ENCODE data around the gene LRP1. TPM values are rescaled to one million over a fixed set of nuclear protein-coding genes. Genes with fewer than 3 reads are reported as not detected.

The LRP1 gene
- total RNA-seq, 2 experiments from 2014 or later = 1.1 to 4.4 TPM

GRCh38 chr12:57171668-57172067, 43.4 kb downstream of the LRP1 start:
- Histone ChIP-seq H3K27ac (ENCODE audit: low read depth, low read length, poor library complexity, severe bottlenecking) (no peak overlapping the region), H3K9me3 (ENCODE audit: low read length) (no peaks in the 10 kb centered on the region), H3K4me2 (ENCODE audit: low read length) (no peak overlapping the region), H3K79me2 (ENCODE audit: insufficient read depth, low read depth, low read length) (no peaks in the 10 kb centered on the region), H3K9me2 (ENCODE audit: insufficient read depth, low read length) (no peaks in the 10 kb centered on the region), H3K4me3 (ENCODE audit: low read depth, low read length, poor library complexity, severe bottlenecking) (no peak overlapping the region), H3K36me3 (ENCODE audit: insufficient read depth, low read length) (no peaks in the 10 kb centered on the region), H4K20me1 (ENCODE audit: insufficient read depth, low read length) (no peaks in the 10 kb centered on the region), H3K4me1 (ENCODE audit: insufficient read depth, low read length, poor library complexity, severe bottlenecking) (peaks cover 17% of the 10 kb centered on the region), H2AFZ (ENCODE audit: low read length) (no peak overlapping the region)
- TF ChIP-seq CTCF (conservative IDR thresholded peaks at IDR 0.05; ENCODE audit: low read length) = no peak
- no peak for TF ChIP-seq EZH2phosphoT487 (IDR thresholded peaks at IDR 0.05; ENCODE audit: borderline replicate concordance, low read depth, low read length)
- ChIA-PET POLR2A (no interaction called here), CTCF (ENCODE audit: unreplicated experiment) (no interaction called here)
- intact Hi-C loops (cut with micrococcal nuclease; ENCODE audit: unreplicated experiment) = no loop called here
- no peak for DNase-seq (ENCODE audit: low spot score)
- BruUV-seq (replicated peaks) = no TSS peak

- intact Hi-C loops (cut with micrococcal nuclease; ENCODE audit: unreplicated experiment) = no loop called here
- Histone ChIP-seq H3K36me3 (ENCODE audit: insufficient read depth, low read length) (no peaks in the 10 kb centered on the region), H3K4me2 (ENCODE audit: low read length) (no peak overlapping the region), H3K9me2 (ENCODE audit: insufficient read depth, low read length) (no peaks in the 10 kb centered on the region), H3K4me3 (ENCODE audit: low read depth, low read length, poor library complexity, severe bottlenecking) (no peak overlapping the region), H3K9me3 (ENCODE audit: low read length) (no peaks in the 10 kb centered on the region), H3K27ac (ENCODE audit: low read depth, low read length, poor library complexity, severe bottlenecking) (no peak overlapping the region), H4K20me1 (ENCODE audit: insufficient read depth, low read length) (no peaks in the 10 kb centered on the region), H3K4me1 (ENCODE audit: insufficient read depth, low read length, poor library complexity, severe bottlenecking) (peaks cover 21% of the 10 kb centered on the region), H2AFZ (ENCODE audit: low read length) (no peak overlapping the region), H3K79me2 (ENCODE audit: insufficient read depth, low read depth, low read length) (no peaks in the 10 kb centered on the region)
- peak; percentile 24 for DNase-seq (ENCODE audit: low spot score)
- ChIA-PET POLR2A (no interaction called here), CTCF (ENCODE audit: unreplicated experiment) (no interaction called here)
- TF ChIP-seq EZH2phosphoT487 (IDR thresholded peaks at IDR 0.05; ENCODE audit: borderline replicate concordance, low read depth, low read length) = no peak
- peak; percentile 77 for TF ChIP-seq CTCF (conservative IDR thresholded peaks at IDR 0.05; ENCODE audit: low read length)
- no TSS peak for BruUV-seq (replicated peaks)
These were observed 44.8 kb downstream of the LRP1 start for GRCh38 chr12:57173089-57173488.

DNA sequence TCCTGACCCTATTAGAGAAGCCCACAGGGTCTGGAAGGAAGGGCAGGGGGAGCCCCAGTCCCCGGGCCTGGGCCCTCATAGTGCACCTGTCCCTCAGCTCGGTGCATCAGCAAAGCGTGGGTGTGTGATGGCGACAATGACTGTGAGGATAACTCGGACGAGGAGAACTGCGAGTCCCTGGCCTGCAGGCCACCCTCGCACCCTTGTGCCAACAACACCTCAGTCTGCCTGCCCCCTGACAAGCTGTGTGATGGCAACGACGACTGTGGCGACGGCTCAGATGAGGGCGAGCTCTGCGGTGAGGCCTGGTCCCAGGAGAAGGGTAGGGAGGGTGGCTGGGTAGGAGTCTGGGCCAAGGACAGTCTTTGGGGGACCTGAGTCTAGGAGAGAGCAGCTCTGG, 45.4 kb downstream of the LRP1 start:
- no peak overlapping the region for H2AFZ ChIP-seq (ENCODE audit: low read length)
- no peaks in the 10 kb centered on the region for H3K79me2 ChIP-seq (ENCODE audit: insufficient read depth, low read depth, low read length)
- H3K4me1 ChIP-seq (ENCODE audit: insufficient read depth, low read length, poor library complexity, severe bottlenecking) = peaks cover 19% of the 10 kb centered on the region
- CTCF ChIA-PET (ENCODE audit: unreplicated experiment) = interaction anchor here (0.5 kb wide), 1 partner anchor 45 kb away, joined by 7 read pairs; the partner anchor contains the start of gene LRP1
- intact Hi-C loops (cut with micrococcal nuclease; ENCODE audit: unreplicated experiment) = no loop called here
- H4K20me1 ChIP-seq (ENCODE audit: insufficient read depth, low read length) = no peaks in the 10 kb centered on the region
- H3K4me2 ChIP-seq (ENCODE audit: low read length) = no peak overlapping the region
- no peak overlapping the region for H3K4me3 ChIP-seq (ENCODE audit: low read depth, low read length, poor library complexity, severe bottlenecking)
- no peak overlapping the region for H3K27ac ChIP-seq (ENCODE audit: low read depth, low read length, poor library complexity, severe bottlenecking)
- no TSS peak for BruUV-seq (replicated peaks)
- H3K9me3 ChIP-seq (ENCODE audit: low read length) = no peaks in the 10 kb centered on the region
- H3K36me3 ChIP-seq (ENCODE audit: insufficient read depth, low read length) = no peaks in the 10 kb centered on the region
- no peak for DNase-seq (ENCODE audit: low spot score)
- POLR2A ChIA-PET = no interaction called here
- no peaks in the 10 kb centered on the region for H3K9me2 ChIP-seq (ENCODE audit: insufficient read depth, low read length)
- TF ChIP-seq CTCF (conservative IDR thresholded peaks at IDR 0.05; ENCODE audit: low read length) (no peak), EZH2phosphoT487 (IDR thresholded peaks at IDR 0.05; ENCODE audit: borderline replicate concordance, low read depth, low read length) (no peak)
